ENCODE results near the gene ADGRV1.
"Not testable (repeated sequence)": the region's sequence is repeated elsewhere in the genome, so short reads cannot be mapped to it uniquely, and the experiment has no call there.

Gene ADGRV1

GRCh38 chr5:90824436-90824835 is 265.8 kb downstream of the ADGRV1 start:
- DNase-seq (ENCODE audit: low read depth) = no peak

- DNase-seq (ENCODE audit: low read depth) = no peak
Measured at GRCh38 chr5:90830058-90830457, 271.5 kb downstream of the ADGRV1 start.

GRCh38 chr5:90833753-90834152 is 275.2 kb downstream of the ADGRV1 start:
- no peak for DNase-seq (ENCODE audit: low read depth)

GRCh38 chr5:90834711-90835110 is 276.1 kb downstream of the ADGRV1 start:
- DNase-seq (ENCODE audit: low read depth) = no peak

GRCh38 chr5:90843443-90843842 is 284.8 kb downstream of the ADGRV1 start:
- DNase-seq (ENCODE audit: low read depth) = no peak

GRCh38 chr5:90844931-90845330 is 286.3 kb downstream of the ADGRV1 start:
- no peak for DNase-seq (ENCODE audit: low read depth)

GRCh38 chr5:90845723-90846554 is 287.3 kb downstream of the ADGRV1 start:
- no peak for DNase-seq (ENCODE audit: low read depth)

GRCh38 chr5:90847606-90848005 is 289.0 kb downstream of the ADGRV1 start:
- not testable (repeated sequence) for DNase-seq (ENCODE audit: low read depth)

GRCh38 chr5:90849939-90850338 is 291.3 kb downstream of the ADGRV1 start:
- no peak for DNase-seq (ENCODE audit: low read depth)

- no peak for DNase-seq (ENCODE audit: low read depth)
Measured at GRCh38 chr5:90852531-90852930, 293.9 kb downstream of the ADGRV1 start.

GRCh38 chr5:90853750-90854149 is 295.2 kb downstream of the ADGRV1 start:
- no peak for DNase-seq (ENCODE audit: low read depth)

- no peak for DNase-seq (ENCODE audit: low read depth)
Measured at GRCh38 chr5:90854169-90854568, 295.6 kb downstream of the ADGRV1 start.

GRCh38 chr5:90855296-90856010 is 296.9 kb downstream of the ADGRV1 start:
- DNase-seq (ENCODE audit: low read depth) = no peak

- no peak for DNase-seq (ENCODE audit: low read depth)
Measured at GRCh38 chr5:90861843-90862586, 303.4 kb downstream of the ADGRV1 start.

- DNase-seq (ENCODE audit: low read depth) = no peak
Measured at GRCh38 chr5:90865180-90865579, 306.6 kb downstream of the ADGRV1 start.

GRCh38 chr5:90866333-90866732 is 307.7 kb downstream of the ADGRV1 start:
- no peak for DNase-seq (ENCODE audit: low read depth)

GRCh38 chr5:90866915-90867731 is 308.5 kb downstream of the ADGRV1 start:
- no peak for DNase-seq (ENCODE audit: low read depth)

GRCh38 chr5:90868799-90869198 is 310.2 kb downstream of the ADGRV1 start:
- DNase-seq (ENCODE audit: low read depth) = no peak

GRCh38 chr5:90871391-90871991 is 312.9 kb downstream of the ADGRV1 start:
- no peak for DNase-seq (ENCODE audit: low read depth)

GRCh38 chr5:90873033-90873517 is 314.5 kb downstream of the ADGRV1 start:
- DNase-seq (ENCODE audit: low read depth) = no peak

GRCh38 chr5:90874066-90874465 is 315.5 kb downstream of the ADGRV1 start:
- no peak for DNase-seq (ENCODE audit: low read depth)

Data from stimulated activated CD8-positive, alpha-beta memory T cell treated with anti-CD3 and anti-CD28 coated beads, Interleukin-15, amount 100 ng/mL, for 24 hours (primary cell).